ENCODE measurements around the gene KCTD7.
"Not testable (repeated sequence)": the region's sequence is repeated elsewhere in the genome, so short reads cannot be mapped to it uniquely, and the experiment has no call there.

KCTD7 gene

DNA sequence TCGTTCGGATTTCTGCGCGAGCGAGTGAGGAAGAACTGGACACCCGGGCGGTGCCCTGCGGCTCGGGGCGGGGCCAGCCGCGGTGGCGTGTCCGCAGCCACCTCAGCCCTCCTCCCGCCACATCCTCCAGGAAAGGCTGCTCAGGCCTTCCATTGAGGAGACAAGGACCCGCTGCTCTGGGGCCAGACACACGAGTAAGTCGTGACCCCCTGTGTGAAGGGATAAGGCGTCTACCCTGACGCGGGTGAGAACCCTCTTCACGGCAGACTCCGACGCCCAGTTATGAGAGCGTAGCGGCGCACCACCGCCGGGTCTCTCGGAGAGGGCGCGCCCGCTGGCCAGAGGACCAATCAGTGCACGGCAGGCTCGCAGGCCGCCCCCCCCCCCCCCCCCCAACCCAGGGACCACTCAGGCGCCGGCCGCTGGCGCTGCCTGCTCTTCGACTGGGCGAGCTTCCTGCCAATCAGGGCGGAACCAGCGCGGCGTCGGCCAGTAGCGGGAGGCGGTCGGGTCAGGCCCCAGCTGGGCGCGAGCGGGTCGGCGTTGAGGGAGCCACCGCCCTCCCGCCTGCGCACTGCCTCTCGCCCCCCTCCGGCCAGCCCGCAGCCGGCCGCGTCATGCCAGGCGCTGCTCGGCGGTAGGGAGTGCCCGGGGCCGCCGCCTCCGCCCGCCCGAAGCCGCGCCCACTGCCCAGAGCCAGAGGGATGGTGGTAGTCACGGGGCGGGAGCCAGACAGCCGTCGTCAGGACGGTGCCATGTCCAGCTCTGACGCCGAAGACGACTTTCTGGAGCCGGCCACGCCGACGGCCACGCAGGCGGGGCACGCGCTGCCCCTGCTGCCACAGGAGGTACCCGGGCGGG, at the start of gene KCTD7:
KCTD7 (plus strand) TSS at position 521 of the 861 bp plus-strand sequence; CDS start at position 705, 184 bp downstream.
- peak; percentile 98 for DNase-seq

DNA sequence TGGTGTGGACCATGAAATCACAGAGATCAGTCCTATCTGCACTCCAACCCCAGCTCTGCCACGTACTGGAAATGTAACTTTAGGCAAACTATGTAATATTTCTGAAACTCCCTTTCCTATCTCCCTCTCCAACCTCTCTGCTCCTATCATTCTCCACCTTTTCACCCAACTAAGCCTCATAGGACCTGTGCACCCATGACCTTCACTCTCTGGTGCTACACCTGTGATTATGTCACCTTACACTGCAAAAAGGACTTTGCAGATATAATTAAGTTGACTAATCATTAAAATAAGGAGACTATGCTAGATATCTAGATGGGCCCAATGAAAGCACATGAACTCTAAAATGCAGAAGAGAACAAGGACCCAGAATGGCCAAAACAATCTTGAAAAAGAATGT, 48.3 kb upstream of the KCTD7 start:
- DNase-seq: not testable (repeated sequence)

DNA sequence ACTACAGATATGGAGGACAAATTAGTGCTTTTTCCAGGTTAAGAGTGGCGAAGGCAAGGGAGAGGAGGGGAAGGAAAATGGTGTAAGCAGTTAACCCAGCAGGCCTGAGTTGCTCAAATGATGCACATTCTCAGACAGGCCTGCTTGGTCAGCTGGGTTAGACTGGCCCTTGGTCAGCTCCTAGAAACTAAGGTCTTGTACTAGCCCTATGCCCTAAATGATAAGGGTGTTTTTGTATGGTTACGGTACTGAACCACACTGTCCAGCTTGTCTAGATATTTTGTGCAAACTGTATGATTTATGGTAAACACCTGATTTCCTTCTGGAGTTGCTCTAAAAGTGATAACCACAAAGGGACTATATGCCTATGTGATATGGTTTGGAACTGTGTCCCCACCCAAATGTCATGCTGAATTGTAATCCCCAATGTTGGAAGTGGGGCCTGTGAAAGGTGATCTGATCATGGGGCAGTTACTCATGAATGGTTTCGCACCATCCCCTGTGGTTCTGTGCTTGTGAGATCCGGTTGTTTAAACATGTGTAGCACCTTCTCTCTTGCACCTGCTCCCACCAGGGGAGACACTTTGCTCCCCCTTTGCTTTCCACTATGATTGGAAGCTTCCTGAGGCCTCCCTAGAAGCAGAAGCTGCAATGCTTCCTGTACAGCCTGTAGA, 45.7 kb upstream of the KCTD7 start:
- DNase-seq: not testable (repeated sequence)

DNA sequence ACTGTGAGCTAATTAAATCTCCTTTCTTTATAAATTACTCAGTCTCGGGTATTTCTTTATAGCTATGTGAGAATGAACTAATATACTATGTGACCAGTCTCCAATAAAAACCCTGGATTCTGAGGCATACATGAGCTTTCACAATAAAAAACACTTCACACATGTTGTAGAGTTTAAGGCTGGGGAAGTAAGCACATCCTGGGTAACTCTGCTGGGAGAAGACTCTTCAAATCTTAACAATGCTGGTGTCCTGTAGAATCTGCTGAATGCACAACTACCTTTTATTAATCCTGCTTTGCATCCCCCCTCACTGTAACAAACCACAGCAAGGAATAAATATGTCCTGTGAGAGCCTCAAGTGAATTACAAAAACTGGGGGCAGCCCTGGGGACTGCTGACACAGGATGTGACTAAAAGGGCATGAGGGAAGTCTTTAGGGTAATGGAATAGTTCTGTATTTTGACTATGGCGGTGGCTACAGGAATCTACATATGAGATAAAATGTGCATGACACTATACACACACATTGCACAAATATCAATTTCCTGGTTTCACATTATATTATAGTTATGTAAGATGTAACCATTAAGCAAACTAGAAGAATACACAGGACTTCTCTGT, 45.1 kb upstream of the KCTD7 start:
- DNase-seq: no peak

DNA sequence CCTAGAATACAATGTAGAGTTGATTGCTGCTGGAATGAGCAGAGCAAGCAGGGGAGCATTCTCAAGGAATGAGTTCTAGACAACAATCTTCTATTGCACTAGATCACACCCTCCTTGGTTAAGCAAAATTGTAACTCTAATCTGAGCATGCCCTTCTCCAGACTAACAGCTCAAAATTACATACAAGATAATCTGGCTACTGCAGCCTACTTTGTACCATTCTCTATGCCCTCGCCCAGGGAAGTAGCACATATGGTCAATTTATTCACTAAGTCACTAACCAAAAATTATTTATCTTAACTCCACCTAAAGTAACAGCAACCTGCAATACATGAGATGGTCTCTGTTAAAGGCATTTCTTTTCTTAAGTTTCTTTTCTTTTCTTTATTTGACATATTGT, 42.5 kb upstream of the KCTD7 start:
- no peak for DNase-seq

DNA sequence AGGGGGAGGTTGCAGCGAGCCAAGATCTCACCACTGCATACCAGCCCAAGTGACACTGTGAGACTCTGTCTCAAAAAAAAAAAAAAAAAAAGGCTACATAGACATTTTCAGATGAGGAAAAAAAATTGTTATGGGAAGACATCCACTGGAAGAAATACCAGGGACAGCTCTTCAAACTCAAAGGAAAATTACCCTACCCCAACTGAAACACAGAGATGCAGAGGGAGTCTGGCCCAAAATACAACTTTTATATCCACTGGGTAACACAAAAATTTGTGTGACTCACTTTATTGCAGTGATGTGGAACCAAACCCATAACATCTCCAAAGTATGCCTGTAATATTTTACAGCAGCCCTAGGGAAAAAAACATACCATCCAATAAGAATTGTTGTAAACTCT, 40.5 kb upstream of the KCTD7 start:
- DNase-seq: not testable (repeated sequence)

DNA sequence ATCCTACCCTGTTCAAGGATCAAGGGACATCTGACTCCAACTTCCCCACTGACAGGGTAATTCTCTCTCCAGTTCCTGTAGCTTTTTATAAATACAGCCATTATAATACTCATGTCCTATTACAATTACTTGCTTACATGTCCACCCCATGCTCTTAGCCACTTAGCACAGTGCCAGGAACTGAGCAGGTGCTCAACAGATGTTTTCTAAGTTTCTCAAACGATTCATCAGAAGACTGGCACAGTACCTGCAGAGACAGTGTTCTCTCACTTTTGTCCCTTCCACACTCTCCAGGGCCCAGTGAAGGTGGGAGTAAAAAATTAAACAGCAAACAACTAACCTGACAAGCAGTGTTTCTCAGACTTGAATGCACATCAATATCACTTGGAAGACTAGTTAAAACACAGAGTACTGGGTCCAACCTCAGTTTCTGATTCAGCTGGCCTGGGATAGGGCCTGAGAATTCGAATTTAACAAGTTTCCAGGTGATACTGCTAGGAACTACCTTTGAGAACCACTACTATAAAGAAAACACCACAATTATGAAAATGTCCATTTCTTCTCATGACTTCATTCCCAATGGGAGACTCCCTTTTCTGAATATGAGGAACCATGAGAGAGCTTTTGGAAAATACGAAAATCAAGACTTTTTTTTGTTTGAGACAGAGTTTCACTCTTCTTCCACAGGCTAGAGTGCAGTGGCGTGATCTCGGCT, 39.7 kb upstream of the KCTD7 start:
- DNase-seq: not testable (repeated sequence)

DNA sequence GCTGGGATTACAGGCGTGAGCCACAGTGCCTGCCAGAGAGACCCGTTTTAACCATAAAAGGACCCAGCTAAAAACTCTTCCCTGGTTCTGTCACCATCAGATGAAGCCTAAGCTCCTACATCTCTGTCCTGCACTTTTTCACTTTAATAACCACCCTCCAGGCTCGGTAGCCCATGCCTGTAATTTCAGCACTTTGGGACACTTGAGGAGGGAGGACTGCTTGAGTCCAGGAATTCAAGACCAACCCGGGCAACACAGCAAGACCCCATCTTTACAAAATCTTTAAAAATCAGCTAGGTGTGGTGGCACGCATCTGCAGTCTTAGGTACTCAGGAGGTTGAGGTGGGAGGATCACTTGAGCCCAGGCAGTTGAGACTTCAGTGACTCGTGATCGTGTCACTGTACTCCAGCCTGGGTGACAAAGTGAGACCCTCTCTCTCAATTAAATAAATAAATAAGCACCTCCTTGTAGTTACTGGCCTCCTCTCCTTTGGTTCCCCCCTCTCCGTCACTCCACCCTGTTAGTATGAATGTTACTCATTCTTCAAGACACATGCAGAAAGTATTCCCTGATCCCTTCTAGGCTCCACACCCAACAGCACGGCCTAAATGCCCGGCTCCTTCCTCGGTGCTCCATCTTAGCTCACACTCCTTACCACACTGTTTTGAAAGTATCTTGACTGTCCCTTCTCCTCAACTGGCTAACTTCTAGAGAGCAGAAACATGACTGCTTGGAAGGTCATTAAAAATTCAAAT, 38.2 kb upstream of the KCTD7 start:
- DNase-seq: not testable (repeated sequence)

DNA sequence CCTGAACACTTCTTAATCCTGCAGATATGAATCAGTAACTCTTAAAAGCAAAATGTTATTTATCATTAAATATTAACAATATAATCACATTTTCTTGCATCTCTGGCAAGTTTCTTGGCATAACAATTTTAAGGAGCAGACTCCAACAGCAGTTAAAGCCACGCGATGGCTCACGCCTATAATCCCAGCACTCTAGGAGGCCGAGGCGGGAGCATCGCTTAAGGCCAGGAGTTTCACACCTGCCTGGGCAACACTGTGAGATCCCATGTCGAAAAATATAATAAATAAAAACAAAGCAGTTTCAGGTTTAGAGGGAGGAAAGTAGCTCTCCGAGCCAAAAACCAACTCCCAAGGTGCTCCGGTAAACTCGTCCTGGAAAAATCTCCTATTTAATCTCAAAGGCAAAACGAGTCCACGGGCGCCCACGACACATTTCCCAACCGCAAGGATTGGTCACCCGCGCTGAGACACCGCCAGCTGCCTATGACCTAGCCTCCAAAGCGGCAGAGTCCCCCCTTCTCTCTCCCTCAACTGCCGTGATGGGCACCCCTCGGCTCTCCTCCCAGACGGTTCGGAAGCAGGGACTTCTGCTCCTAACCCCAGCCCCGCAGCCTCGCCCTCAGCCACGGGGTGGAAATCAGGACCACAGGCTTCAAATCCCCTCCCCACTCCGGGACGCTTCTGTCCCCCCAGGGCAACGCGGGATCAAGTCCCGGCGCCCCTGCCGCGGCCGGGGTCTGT, 37.5 kb upstream of the KCTD7 start:
- not testable (repeated sequence) for DNase-seq

DNA sequence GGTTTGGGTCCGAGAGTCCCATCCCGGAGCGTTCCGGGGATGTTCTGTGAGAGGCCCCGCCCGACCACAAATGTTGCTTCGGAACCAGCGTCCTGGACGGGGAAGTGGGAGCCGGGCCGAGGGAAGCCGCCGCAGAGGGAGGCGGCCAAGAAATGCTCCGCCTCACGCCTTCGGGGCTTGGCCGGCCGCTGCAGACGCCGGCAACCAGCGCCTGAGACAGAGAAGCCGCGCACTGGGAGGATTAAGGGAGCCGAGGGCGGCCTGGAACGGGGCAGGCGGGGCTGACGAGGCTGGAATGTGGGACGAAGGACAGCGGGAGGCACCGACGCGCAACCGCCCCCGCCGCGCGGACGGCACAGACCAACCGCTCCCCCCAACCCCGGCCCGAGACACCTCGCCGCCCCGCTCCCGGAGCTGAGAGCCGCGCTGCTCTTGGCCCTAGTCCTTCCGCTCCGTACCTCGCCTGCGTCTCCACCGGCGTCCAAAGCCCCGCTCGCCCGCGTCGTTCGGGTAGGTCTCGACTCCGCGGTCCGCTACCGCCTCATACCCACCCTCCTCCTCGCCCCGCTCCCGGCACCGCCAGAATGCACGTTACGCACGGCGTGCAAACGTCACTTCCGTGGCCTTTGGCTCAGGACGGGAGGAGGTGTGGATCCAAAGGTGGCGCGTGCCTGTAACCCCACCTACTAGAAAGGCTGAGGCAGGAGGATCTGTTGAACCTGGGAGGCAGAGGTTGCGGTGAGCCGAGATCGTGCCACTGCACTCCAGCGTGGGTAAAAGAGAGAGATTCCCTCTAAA, 36.7 kb upstream of the KCTD7 start:
- DNase-seq: peak; percentile 92

DNA sequence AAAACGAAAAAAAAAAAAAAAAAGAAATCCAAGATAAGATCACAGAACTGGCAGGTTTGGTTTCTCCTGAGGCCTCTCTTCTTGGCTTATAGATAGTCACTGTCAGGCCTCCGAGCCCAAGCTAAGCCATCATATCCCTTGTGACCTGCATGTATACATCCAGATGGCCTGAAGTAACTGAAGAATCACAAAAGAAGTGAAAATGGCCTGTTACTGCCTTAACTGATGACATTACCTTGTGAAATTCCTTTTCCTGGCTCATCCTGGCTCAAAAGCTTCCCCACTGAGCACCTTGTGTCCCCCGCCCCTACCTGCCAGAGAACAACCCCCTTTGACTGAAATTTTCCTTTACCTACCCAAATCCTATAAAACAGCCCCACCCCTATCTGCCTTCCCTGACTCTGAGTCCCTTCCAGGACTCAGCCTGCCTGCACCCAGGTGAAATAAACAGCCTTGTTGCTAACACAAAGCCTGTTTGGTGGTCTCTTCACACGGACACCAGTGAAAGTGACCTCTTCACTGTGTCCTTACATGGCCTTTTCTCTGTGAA, 36.0 kb upstream of the KCTD7 start:
- DNase-seq: not testable (repeated sequence)

DNA sequence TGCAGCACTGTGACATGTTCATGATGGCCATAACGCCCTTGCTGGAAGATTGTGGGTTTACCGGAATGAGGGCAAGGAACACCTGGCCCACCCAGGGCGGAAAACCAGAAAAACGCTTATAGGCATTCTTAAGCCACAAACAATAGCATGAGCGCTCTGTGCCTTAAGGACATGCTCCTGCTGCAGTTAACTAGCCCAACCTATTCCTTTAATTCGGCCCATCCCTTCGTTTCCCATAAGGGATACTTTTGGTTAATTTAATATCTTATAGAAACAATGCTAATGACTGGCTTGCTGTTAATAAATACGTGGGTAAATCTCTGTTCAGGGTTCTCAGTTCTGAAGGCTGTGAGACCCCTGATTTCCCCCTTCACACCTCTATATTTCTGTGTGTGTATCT, 34.6 kb upstream of the KCTD7 start:
- not testable (repeated sequence) for DNase-seq

DNA sequence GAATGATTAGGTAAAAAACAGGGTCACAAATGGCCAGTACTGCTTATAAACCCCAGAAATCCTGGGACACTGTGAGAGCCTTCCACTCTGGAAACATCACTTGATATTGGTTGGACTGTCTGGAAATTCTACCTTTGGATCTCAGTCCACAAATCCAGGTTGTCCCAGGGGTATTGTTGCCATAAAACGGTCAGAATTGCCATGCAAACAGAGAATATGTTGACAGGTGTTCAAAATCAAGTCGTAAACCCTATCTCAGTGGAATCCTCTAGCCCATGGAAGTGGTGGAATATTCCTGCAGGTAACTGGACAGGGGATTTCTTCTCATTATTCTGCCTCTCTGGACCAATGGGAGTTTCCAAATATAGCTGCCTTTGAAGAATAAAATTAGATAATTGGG, 31.2 kb upstream of the KCTD7 start:
- no peak for DNase-seq

DNA sequence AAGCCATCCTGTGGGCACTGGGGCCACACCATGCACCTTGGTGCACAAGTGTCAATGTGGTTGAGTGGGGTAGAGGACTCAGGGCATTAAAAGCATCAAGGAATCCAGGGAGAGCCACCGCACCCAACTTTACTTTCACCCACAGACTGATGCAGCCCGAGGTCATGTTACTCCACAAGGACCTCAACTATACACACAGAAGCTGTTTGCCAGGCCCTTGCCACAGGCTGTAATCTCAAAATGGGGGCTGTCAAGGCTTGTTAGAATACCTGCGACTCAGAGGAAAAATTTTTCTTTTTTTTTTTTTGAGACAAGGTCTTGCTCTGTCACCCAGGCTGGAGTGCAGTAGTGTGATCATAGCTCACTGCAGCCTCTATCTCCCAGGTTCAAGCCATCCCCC, 26.5 kb upstream of the KCTD7 start:
- no peak for DNase-seq

DNA sequence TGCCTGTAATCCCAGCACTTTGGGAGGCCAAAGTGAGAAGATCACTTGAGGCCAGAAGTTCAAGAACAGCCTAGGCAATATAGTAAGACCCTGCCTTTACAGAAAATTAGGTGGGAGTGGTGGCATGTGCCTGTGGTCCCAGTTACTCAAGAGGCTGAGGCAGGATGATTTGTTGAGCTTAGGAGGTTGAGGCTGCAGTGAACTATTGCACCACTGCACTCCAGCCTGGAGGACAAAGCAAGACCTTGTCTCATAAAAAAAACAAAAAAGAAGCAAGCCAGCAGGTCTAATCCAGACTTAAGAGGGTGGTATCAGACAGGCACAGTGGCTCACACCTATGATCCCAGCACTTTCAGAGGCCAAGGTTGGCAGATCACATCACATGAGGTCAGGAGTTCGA, 24.5 kb upstream of the KCTD7 start:
- no peak for DNase-seq

DNA sequence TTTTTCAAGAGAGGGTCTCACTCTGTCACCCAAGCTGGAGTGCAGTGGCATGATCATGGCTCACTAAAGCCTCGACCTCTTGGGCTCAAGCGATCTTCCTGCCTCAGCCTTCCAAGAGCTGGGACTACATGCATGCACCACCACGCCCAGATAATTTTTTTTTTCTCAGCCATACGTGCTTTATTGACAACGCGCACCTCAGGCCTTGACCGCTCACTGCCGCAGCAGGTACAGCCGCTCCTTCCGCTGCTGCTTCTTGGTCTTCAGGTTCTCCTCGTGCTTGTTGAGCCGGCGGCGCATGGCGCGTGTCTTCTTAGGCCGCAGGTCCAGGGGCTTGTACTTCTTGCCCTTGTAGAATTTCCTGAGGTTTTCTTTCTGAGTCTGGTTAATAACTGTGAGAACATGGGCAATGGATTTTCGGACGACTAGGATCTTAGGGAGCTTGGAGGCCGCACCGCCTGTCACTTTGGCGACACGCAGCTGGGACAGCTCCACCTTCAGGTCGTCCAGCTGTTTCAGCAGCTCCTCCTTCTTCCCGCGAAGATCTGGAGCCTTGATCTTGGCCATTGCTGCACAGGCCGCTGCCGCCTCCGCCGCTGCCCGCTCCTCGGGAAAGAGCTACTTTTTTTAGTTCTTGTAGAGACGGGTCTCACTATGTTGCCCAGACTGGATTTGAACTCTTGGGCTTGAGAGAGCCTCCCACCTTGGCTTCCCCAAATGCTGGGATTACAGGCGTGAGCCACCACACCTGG, 22.0 kb upstream of the KCTD7 start:
- DNase-seq: not testable (repeated sequence)

DNA sequence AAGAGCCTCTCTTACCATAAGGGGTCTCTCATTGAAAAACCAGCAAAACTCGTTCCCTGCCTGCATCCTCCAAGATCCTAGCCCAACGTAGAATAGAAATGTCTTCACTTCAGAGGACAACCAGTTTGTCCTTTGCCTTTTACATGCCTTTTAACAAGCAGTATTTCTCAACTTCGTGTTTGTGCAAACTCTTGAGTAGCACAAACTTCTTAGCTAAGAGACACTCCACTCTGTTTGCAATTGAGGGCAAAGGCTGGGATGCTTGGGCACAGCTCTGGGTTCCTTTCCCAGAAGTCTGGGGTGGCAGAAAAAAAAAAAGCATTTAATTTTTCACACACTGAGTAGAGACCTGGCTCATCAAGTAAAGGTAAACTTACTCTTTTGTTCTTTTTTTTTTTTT, 19.5 kb upstream of the KCTD7 start:
- DNase-seq: no peak

DNA sequence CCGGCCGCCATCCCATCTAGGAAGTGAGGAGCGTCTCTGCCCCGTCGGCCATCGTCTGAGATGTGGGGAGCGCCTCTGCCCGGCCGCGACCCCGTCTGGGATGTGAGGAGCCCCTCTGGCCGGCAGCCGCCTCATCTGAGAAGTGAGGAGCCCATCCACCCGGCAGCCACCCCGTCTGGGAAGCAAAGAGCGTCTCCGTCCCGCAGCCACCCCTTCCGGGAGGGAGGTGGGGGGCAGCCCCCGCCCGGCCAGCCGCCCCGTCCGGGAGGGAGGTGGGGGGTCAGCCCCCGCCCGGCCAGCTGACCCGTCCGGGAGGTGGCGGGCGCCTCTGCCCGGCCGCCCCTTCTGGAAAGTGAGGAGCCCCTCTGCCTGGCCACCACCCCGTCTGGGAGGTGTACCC, 14.1 kb upstream of the KCTD7 start:
- DNase-seq: not testable (repeated sequence)

DNA sequence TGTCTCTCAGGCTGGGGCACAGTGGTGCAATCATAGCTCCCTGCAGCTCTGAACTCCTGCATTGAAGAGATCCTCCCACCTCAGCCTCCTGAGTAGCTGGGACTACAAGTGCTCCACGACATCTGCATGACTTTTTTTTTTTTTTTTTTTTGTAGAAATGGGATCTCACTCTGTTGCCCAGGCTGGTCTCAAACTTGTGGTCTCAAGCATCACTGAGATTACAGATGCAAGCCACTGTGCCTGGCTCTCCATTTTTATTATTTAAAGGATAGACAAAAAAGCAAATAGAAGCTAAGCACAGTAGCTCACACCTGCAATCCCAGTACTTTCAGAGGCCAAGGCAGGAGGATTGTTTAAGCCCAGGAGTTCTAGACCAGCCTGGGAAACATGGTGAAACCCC, 13.0 kb upstream of the KCTD7 start:
- no peak for DNase-seq

DNA sequence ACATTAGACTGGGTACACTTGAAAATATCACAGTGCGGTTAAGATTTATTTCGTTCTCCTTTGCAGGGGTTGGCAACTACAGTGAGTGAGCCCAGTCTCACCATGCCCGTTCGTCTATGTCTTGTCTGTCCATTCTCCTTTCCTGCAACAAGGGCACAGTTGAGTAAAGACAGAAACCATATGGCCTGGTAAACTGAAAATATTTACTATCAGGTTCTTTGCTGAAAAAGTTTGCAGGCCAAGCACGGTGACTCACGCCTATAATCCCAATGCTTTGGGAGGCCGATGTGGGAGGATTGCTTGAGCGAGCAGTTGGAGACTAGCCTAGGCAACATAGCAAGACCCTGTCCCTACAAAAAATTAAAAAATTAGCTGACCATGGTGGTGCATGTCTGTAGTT, 11.4 kb upstream of the KCTD7 start:
- no peak for DNase-seq

Data from NCI-H146 (cell line).